DND-41 (cell line): ENCODE data around the gene WRNIP1.

Source experiments
- ATAC-seq: fragments of 200-7000 bp; cut with Tn5 transposase; 3 replicates; pipeline ENCODE4 v1.9.1; 2021; ENCODE audit warnings: low read depth; ENCODE audit not compliant: insufficient read depth
- DNase-seq: peaks from one replicate; pipeline ENCODE4 v3.0.0-alpha.2; 2020
- H2AFZ ChIP-seq: 2 replicates; pipeline ENCODE4 v1.6.0; 2012; ENCODE audit warnings: low read depth, low read length
- H3K27ac ChIP-seq: 2 replicates; pipeline ENCODE4 v1.5.1; 2012; ENCODE audit warnings: low read length, inconsistent platforms
- H3K27me3 ChIP-seq: fragments of 200-600 bp; sonication (generic); 2 replicates; pipeline ENCODE4 v1.6.0; 2012; ENCODE audit warnings: low read length, mild to moderate bottlenecking, inconsistent platforms; ENCODE audit not compliant: insufficient read depth, poor library complexity
- H3K36me3 ChIP-seq: 2 replicates; pipeline ENCODE4 v1.5.1; 2012; ENCODE audit warnings: low read length, inconsistent platforms; ENCODE audit not compliant: insufficient read depth
- H3K4me1 ChIP-seq: 2 replicates; pipeline ENCODE4 v1.5.1; 2012; ENCODE audit warnings: mild to moderate bottlenecking, low read length; ENCODE audit not compliant: insufficient read depth
- H3K4me2 ChIP-seq: 2 replicates; pipeline ENCODE4 v1.6.0; 2012; ENCODE audit warnings: mild to moderate bottlenecking, moderate library complexity, low read length, inconsistent platforms; ENCODE audit not compliant: insufficient read depth
- H3K4me3 ChIP-seq, 2 experiments: fragments of 200-600 bp in 1 of 2; shearing (Covaris generic) in 1 of 2; 2 replicates each; pipeline ENCODE4 v1.5.1; 2012 to 2016; ENCODE audit warnings: inconsistent platforms in 2 of 2, low read length in 2 of 2, mild to moderate bottlenecking in 2 of 2, low read depth in 1 of 2, moderate library complexity in 1 of 2
- H3K79me2 ChIP-seq: 2 replicates; pipeline ENCODE4 v1.6.0; 2012; ENCODE audit warnings: low read length, inconsistent platforms; ENCODE audit not compliant: insufficient read depth
- H3K9ac ChIP-seq: 2 replicates; pipeline ENCODE4 v1.6.0; 2012; ENCODE audit warnings: low read depth, mild to moderate bottlenecking, inconsistent platforms, low read length, moderate library complexity
- H3K9me3 ChIP-seq: 2 replicates; pipeline ENCODE4 v1.5.1; 2012; ENCODE audit warnings: low read length, moderate library complexity, mild to moderate bottlenecking, inconsistent platforms; ENCODE audit not compliant: insufficient read depth, severe bottlenecking
- H4K20me1 ChIP-seq: 2 replicates; pipeline ENCODE4 v1.6.0; 2012; ENCODE audit warnings: low read length; ENCODE audit not compliant: insufficient read depth
- CTCF ChIP-seq: IDR thresholded peaks from 2 replicates; pipeline ENCODE4 v1.5.1; 2012; ENCODE audit warnings: borderline replicate concordance, low read length, moderate library complexity, mild to moderate bottlenecking; ENCODE audit not compliant: poor library complexity, severe bottlenecking; ENCODE audit errors: extremely low read depth
- EZH2 ChIP-seq: IDR thresholded peaks from 3 replicates; pipeline ENCODE4 v1.6.1; 2012; ENCODE audit warnings: borderline replicate concordance, low read depth, mild to moderate bottlenecking, moderate library complexity, low read length, inconsistent platforms; ENCODE audit not compliant: severe bottlenecking

Gene WRNIP1

GRCh38 chr6:2797564-2798031 lies 32.4 kb downstream of the WRNIP1 start:
- no peaks in the 10 kb centered on the region for H3K36me3 ChIP-seq
- no peaks in the 10 kb centered on the region for H3K9me3 ChIP-seq
- H3K79me2 ChIP-seq: no peaks in the 10 kb centered on the region
- no peak overlapping the region for H3K9ac ChIP-seq
- H4K20me1 ChIP-seq: peaks cover 17% of the 10 kb centered on the region
- no peak for TF ChIP-seq EZH2
- no peak for TF ChIP-seq CTCF
- peaks cover 8% of the 10 kb centered on the region; the same call in 1 of the 2 replicates for H3K4me1 ChIP-seq
- no peak overlapping the region for H3K27ac ChIP-seq
- H3K4me3 ChIP-seq: no peak overlapping the region
- ATAC-seq: peak; percentile 27; the same call in 1 of the 3 replicates
- H3K4me2 ChIP-seq: no peak overlapping the region
- DNase-seq: no peak
- H3K27me3 ChIP-seq: no peaks in the 10 kb centered on the region
- no peak overlapping the region for H2AFZ ChIP-seq

- no peak overlapping the region for H3K27ac ChIP-seq
- H3K9me3 ChIP-seq: no peaks in the 10 kb centered on the region
- H3K4me1 ChIP-seq: peaks cover 8% of the 10 kb centered on the region; the same call in 1 of the 2 replicates
- no peak overlapping the region for H2AFZ ChIP-seq
- no peak overlapping the region for H3K9ac ChIP-seq
- H3K4me2 ChIP-seq: no peak overlapping the region
- H3K27me3 ChIP-seq: no peaks in the 10 kb centered on the region
- DNase-seq (no peak), ATAC-seq (no peak)
- no peak overlapping the region for H3K4me3 ChIP-seq
- TF ChIP-seq CTCF: no peak
- TF ChIP-seq EZH2: no peak
- peaks cover 14% of the 10 kb centered on the region for H4K20me1 ChIP-seq
- no peaks in the 10 kb centered on the region for H3K36me3 ChIP-seq
- no peaks in the 10 kb centered on the region for H3K79me2 ChIP-seq
Measured at GRCh38 chr6:2798586-2799134, 33.5 kb downstream of the WRNIP1 start.

- H4K20me1 ChIP-seq: peaks cover 14% of the 10 kb centered on the region
- no peak overlapping the region for H3K4me2 ChIP-seq
- no peaks in the 10 kb centered on the region for H3K27me3 ChIP-seq
- ATAC-seq (no peak), DNase-seq (no peak)
- no peak overlapping the region for H2AFZ ChIP-seq
- H3K4me1 ChIP-seq: peaks cover 8% of the 10 kb centered on the region; the same call in 1 of the 2 replicates
- H3K9me3 ChIP-seq: no peaks in the 10 kb centered on the region
- H3K4me3 ChIP-seq: no peak overlapping the region
- TF ChIP-seq CTCF: no peak
- no peak for TF ChIP-seq EZH2
- H3K79me2 ChIP-seq: no peaks in the 10 kb centered on the region
- no peak overlapping the region for H3K9ac ChIP-seq
- H3K36me3 ChIP-seq: no peaks in the 10 kb centered on the region
- H3K27ac ChIP-seq: no peak overlapping the region
Measured at GRCh38 chr6:2799936-2800527, 34.8 kb downstream of the WRNIP1 start.
